ENCODE results near the gene C1D. TPM values are rescaled to one million over a fixed set of nuclear protein-coding genes. Genes with fewer than 3 reads are reported as not detected.

The C1D gene
- total RNA-seq, 2 experiments from 2014 or later: 16.2 to 16.4 TPM

DNA sequence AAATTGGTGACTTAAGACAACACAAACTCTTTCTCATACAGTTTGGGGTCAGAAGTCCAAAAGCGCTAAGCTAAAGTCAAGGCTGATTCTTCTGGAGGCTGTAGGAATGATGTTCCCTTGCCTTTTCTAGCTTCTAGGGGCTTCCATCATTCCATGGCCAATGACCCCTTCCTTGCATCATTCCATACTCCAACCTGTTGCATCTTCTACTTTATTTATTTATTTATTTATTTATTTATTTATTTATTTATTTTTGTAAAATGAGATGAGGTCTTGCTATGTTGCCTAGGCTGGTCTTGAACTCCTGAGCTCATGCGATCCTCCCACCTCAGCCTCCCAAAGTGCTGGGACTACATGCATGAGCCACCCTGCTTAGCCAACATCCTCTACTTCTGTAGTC lies 44.7 kb upstream of the C1D start:
- TF ChIP-seq, protein P1, sequence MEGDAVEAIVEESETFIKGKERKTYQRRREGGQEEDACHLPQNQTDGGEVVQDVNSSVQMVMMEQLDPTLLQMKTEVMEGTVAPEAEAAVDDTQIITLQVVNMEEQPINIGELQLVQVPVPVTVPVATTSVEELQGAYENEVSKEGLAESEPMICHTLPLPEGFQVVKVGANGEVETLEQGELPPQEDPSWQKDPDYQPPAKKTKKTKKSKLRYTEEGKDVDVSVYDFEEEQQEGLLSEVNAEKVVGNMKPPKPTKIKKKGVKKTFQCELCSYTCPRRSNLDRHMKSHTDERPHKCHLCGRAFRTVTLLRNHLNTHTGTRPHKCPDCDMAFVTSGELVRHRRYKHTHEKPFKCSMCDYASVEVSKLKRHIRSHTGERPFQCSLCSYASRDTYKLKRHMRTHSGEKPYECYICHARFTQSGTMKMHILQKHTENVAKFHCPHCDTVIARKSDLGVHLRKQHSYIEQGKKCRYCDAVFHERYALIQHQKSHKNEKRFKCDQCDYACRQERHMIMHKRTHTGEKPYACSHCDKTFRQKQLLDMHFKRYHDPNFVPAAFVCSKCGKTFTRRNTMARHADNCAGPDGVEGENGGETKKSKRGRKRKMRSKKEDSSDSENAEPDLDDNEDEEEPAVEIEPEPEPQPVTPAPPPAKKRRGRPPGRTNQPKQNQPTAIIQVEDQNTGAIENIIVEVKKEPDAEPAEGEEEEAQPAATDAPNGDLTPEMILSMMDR (IDR thresholded peaks at IDR 0.05): no peak
- Histone ChIP-seq H3K4me1 (ENCODE audit: insufficient read depth, low read length) (no peaks in the 10 kb centered on the region), H3K9me3 (ENCODE audit: control insufficient read depth in 1 of 2, insufficient read depth in 1 of 2, low read length in 2 of 2) (peaks cover 0 to 12% of the 10 kb centered on the region in 2 experiments), H3K27ac (ENCODE audit: low read depth in 1 of 2, low read length in 2 of 2) (no peak overlapping the region), H3K4me3 (ENCODE audit: low read length) (no peak overlapping the region), H3K36me3 (ENCODE audit: insufficient read depth, low read length) (no peaks in the 10 kb centered on the region), H3K27me3 (ENCODE audit: control insufficient read depth in 1 of 2, insufficient read depth in 2 of 2, low read length in 2 of 2) (no peaks in the 10 kb centered on the region)
- Mint-ChIP-seq H3K27me3 (no peaks in the 10 kb centered on the region), H3K4me3 (no peak overlapping the region), H3K9me3 (peaks cover 11% of the 10 kb centered on the region), H3K27ac (no peak overlapping the region), H3K36me3 (ENCODE audit: low read depth) (peaks cover 23% of the 10 kb centered on the region), H3K4me1 (ENCODE audit: low read depth) (no peaks in the 10 kb centered on the region)
- ATAC-seq (ENCODE audit: poor library complexity) (no peak), DNase-seq (no peak)
- ChIA-PET POLR2A (no interaction called here), CTCF (no interaction called here)
- intact Hi-C loops (cut with DNase I, micrococcal nuclease): no loop called here

DNA sequence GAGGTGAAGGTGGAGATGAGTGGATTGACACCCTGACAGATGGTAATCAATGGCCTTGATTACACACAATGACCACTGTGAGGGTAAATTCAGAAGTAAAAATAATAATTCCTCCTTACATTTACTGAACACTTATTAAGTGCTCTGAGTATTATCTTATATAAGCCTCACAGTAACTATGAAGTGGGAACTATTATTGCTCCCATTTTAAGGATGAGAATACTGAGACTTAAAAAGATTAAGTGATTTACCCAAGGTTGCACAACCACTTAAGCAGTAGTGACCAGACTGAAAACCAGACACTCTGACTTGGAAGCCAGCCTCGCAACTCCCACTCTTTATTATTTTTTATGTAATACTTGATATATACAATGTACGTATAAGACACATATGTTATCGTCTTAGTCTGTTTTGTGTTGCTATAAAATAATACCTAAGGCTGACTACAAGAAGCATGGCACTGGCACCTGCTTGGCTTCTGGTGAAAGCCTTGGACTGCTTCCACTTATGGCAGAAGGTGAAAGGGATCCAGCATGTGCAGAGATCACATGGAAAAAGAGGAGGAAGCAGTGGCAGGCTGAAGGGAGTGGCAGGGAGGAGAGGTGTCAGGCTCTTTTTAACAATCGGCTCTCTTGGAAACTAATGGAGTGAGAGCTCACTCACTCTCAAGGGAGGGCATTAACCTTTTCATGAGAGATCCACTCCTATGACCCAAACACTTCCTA lies 41.5 kb upstream of the C1D start:
- no peaks in the 10 kb centered on the region for H3K27me3 ChIP-seq (ENCODE audit: control insufficient read depth in 1 of 2, insufficient read depth in 2 of 2, low read length in 2 of 2)
- no peaks in the 10 kb centered on the region for H3K36me3 ChIP-seq (ENCODE audit: insufficient read depth, low read length)
- peaks cover 0 to 12% of the 10 kb centered on the region in 2 experiments for H3K9me3 ChIP-seq (ENCODE audit: control insufficient read depth in 1 of 2, insufficient read depth in 1 of 2, low read length in 2 of 2)
- intact Hi-C loops (cut with DNase I, micrococcal nuclease): no loop called here
- H3K4me1 ChIP-seq (ENCODE audit: insufficient read depth, low read length): no peaks in the 10 kb centered on the region
- Mint-ChIP-seq H3K27ac (no peak overlapping the region), H3K4me3 (no peak overlapping the region), H3K4me1 (ENCODE audit: low read depth) (no peaks in the 10 kb centered on the region), H3K36me3 (ENCODE audit: low read depth) (peaks cover 23% of the 10 kb centered on the region), H3K9me3 (peaks cover 11% of the 10 kb centered on the region), H3K27me3 (no peaks in the 10 kb centered on the region)
- ATAC-seq (ENCODE audit: poor library complexity) (no peak), DNase-seq (no peak)
- ChIA-PET POLR2A (no interaction called here), CTCF (no interaction called here)
- H3K27ac ChIP-seq (ENCODE audit: low read depth in 1 of 2, low read length in 2 of 2): no peak overlapping the region
- H3K4me3 ChIP-seq (ENCODE audit: low read length): no peak overlapping the region
- TF ChIP-seq, protein P1 (IDR thresholded peaks at IDR 0.05): no peak

DNA sequence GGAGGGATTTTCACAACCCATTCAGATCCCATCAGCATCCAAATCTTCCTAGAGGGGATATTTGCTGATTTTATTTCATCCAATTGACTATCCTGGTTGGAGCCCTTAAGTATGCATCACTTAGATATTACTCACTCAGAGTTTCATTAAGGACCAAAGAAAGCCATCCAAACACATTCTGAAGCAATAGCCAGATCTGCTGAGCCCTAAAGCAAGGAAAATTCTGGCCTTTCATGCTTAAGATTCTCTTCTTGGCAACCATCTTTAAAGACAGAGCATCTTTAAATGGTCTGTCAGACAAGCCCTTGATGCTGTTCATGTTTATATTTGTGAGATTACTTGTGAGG lies 40.9 kb upstream of the C1D start:
- no peak for ATAC-seq (ENCODE audit: poor library complexity)
- H3K27ac ChIP-seq (ENCODE audit: low read depth in 1 of 2, low read length in 2 of 2): no peak overlapping the region
- no peaks in the 10 kb centered on the region for H3K4me1 ChIP-seq (ENCODE audit: insufficient read depth, low read length)
- no peak overlapping the region for H3K4me3 ChIP-seq (ENCODE audit: low read length)
- DNase-seq: no peak
- no peaks in the 10 kb centered on the region for H3K4me1 Mint-ChIP-seq (ENCODE audit: low read depth)
- ChIA-PET CTCF (no interaction called here), POLR2A (no interaction called here)
- H3K36me3 Mint-ChIP-seq (ENCODE audit: low read depth): peaks cover 20% of the 10 kb centered on the region
- TF ChIP-seq, protein P1 (IDR thresholded peaks at IDR 0.05): no peak
- H3K36me3 ChIP-seq (ENCODE audit: insufficient read depth, low read length): no peaks in the 10 kb centered on the region
- no peaks in the 10 kb centered on the region for H3K27me3 ChIP-seq (ENCODE audit: control insufficient read depth in 1 of 2, insufficient read depth in 2 of 2, low read length in 2 of 2)
- no peak overlapping the region for H3K27ac Mint-ChIP-seq
- H3K27me3 Mint-ChIP-seq: no peaks in the 10 kb centered on the region
- intact Hi-C loops (cut with DNase I, micrococcal nuclease): no loop called here
- H3K9me3 ChIP-seq (ENCODE audit: control insufficient read depth in 1 of 2, insufficient read depth in 1 of 2, low read length in 2 of 2): peaks cover 0 to 12% of the 10 kb centered on the region in 2 experiments
- H3K9me3 Mint-ChIP-seq: peaks cover 11% of the 10 kb centered on the region
- H3K4me3 Mint-ChIP-seq: no peak overlapping the region

Measured in CD4-positive, alpha-beta T cell (primary cell).